GM13977 (cell line): ENCODE data around the gene GNAS-AS1.

ENCODE experiments used
- DNase-seq: peaks from one replicate; pipeline ENCODE4 v3.0.0; 2012; ENCODE audit warnings: low spot score
- in situ Hi-C: fragments of 300-500 bp; cut with MboI; formaldehyde crosslinking; loops from one replicate; pipeline ENCODE4 v1.12.0; 2022; ENCODE audit warnings: low sequenced_read_pairs, low pct_unique_long_range_greater_than_20kb, mixed read lengths, inconsistent platforms; ENCODE audit not compliant: unreplicated experiment
- TF ChIP-seq, protein P1 (sequence below): IDR thresholded peaks from 2 replicates; pipeline ENCODE4 v1.5.1; 2012; ENCODE audit warnings: mild to moderate bottlenecking, control low read depth; ENCODE audit not compliant: insufficient read depth; ENCODE audit errors: extremely low read depth, missing control alignments

GNAS-AS1 gene

GRCh38 chr20:58895448-58896180 lies 44.9 kb upstream of the GNAS-AS1 start:
- no peak for DNase-seq
- in situ Hi-C loops = loop anchor here (10.0 kb wide), 1 partner anchor 89 kb away; the partner anchor contains the start of gene NELFCD
- TF ChIP-seq, protein P1, sequence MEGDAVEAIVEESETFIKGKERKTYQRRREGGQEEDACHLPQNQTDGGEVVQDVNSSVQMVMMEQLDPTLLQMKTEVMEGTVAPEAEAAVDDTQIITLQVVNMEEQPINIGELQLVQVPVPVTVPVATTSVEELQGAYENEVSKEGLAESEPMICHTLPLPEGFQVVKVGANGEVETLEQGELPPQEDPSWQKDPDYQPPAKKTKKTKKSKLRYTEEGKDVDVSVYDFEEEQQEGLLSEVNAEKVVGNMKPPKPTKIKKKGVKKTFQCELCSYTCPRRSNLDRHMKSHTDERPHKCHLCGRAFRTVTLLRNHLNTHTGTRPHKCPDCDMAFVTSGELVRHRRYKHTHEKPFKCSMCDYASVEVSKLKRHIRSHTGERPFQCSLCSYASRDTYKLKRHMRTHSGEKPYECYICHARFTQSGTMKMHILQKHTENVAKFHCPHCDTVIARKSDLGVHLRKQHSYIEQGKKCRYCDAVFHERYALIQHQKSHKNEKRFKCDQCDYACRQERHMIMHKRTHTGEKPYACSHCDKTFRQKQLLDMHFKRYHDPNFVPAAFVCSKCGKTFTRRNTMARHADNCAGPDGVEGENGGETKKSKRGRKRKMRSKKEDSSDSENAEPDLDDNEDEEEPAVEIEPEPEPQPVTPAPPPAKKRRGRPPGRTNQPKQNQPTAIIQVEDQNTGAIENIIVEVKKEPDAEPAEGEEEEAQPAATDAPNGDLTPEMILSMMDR = no peak

DNA sequence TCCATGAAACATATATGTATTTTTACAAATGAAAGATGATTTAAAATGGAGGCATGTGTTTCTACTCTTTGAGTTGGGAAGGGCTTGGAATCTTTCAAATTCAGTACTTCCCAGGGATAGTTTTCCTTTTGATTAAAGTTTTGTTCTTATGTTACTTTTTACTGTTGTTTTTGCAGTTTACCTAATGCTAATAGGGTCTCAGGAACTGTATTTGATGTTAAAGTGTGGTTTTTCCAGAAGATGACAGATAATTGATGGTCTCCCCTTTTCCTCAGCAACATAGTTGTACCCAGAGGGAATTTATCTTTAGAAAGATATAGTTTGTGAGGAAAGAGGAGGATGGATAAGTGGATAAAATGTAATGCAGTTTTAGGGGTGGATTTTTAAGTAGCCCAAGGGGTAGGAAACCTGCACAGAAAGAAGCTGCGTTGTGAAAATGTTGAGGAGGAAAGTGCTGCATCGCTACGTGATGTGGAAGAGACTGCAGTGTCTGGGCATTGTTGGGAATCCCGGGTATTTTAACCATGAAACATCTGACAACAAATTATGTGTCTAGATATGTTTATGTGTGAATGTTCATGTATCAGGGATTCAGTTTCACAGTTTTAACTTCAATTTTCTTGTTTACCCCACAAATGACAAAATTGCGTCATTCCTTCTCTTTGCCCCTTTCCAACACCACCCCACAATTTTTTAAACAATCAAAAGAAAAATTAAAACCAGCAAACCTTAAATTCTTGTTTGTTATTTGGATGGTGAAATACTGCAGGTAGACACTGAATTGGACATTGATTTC lies 44.1 kb upstream of the GNAS-AS1 start:
- no peak for DNase-seq
- TF ChIP-seq, protein P1 = no peak

DNA sequence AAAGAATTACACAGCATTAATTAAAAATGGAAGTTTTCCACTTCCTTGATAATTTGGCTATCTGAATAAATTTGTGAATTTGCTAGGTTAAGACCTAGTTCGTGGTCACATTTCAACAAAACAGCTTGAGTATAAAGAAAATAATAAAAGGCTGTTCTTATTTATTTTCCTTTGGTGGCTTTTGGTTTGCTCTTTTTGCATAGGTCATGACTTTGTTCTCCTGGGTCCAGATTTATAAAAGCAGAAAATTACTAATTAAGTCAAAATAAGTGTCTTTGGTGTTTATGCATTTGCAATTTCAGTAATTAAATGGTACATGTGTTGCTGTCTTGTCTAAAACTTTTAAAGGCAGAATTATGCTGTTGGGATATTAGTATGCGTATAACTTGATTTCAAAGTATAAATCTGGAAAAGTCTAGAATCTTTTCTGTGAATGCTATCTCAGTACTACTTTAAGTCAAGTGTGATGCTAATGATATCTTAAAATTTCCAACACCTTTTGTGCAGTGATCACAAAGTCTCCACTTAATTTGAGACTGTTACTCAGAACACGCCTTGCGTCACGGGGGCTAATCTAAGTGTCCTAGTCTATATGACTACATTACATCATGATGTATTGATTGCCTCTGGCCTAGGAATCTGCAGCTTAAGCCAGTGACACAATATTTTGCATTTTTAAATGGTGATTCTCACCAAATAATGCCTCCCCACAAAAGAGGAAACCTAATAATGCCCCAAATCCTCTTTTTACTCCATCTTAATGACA lies 42.8 kb upstream of the GNAS-AS1 start:
- DNase-seq = peak; percentile 36
- in situ Hi-C loops = loop anchor here (10.0 kb wide), 1 partner anchor 91 kb away; the partner anchor contains the start of gene NELFCD
- TF ChIP-seq, protein P1 = no peak

More for the DNA sequence above, 44.1 kb upstream of the GNAS-AS1 start:
- in situ Hi-C loops = loop anchor here (10.0 kb wide), 1 partner anchor 90 kb away; the partner anchor contains the start of gene NELFCD

- TF ChIP-seq, protein P1 = no peak
- DNase-seq = peak; percentile 32
- in situ Hi-C loops = loop anchor here (10.0 kb wide), 1 partner anchor 92 kb away; the partner anchor contains the start of gene NELFCD
These were observed 42.2 kb upstream of the GNAS-AS1 start for GRCh38 chr20:58892932-58893224.

DNA sequence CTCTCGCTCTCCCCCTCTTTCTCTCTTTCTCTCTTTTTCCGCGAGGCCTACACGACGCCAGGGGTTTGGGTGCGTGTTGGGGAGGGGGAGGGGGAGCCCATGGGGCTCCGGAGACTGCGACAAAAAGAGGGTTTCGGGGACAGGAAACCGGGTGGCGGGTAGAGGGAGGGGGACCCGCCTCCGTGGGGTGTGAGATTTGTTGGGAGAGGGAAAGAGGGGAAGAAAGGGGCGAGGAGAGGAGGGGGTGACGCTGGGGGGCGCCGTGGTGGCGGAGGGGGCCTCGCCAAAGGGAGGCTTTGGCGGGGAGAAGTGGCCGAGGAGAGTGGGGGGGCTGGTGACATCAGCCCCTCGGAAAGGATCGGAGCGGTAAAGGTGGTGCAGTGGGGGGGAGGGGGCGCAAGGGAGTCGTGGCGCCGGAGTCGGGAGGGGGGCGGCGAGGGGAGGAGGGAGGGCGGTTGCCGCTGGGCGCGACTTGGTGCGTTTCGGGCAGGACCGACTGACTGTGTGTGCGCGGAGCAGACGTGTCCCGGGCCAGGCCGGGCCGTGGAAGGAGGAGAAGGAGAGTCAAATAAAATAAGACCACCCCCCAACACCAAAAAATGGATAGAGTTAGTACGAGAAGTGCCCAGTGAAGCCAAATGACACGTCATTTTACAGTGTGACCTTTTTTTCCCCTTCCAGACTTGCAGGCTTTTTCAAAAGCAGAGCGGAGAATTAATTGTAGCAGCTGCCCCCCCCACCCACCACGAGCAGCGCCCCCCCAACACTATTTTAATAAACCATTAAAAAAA lies 41.6 kb upstream of the GNAS-AS1 start:
- TF ChIP-seq, protein P1 = peak; percentile 15
- DNase-seq = peak; percentile 86
- in situ Hi-C loops = loop anchor here (10.0 kb wide), 1 partner anchor 92 kb away; the partner anchor contains the start of gene NELFCD
